COLO668 (cell line): ENCODE data around the gene GNB1L.

ENCODE experiments used
- DNase-seq: peaks from one replicate; lab custom pipeline; 2025; ENCODE audit not compliant: unreplicated experiment; lab: John Stamatoyannopoulos, UW

Gene GNB1L

DNA sequence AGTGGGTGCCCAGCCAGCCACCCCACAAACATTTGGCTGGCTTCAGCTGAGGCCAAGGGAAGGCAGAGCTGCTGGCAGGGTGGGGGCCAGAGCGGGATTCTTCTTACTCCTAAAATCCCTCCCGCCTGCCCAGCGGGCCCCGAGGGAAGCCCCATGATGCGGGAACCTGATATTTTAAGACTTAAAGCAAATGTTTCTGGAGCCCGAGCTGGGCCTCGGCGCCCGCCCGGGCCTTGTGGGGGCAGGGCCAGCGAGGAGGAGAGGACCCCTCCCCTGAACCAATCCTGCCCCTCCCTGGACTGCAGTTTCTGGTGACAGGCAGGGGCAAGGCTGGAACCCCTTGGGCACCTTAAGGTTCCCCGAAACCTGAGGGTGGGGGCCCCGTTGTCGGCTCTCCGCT, 114.1 kb downstream of the GNB1L start:
- no peak for DNase-seq

DNA sequence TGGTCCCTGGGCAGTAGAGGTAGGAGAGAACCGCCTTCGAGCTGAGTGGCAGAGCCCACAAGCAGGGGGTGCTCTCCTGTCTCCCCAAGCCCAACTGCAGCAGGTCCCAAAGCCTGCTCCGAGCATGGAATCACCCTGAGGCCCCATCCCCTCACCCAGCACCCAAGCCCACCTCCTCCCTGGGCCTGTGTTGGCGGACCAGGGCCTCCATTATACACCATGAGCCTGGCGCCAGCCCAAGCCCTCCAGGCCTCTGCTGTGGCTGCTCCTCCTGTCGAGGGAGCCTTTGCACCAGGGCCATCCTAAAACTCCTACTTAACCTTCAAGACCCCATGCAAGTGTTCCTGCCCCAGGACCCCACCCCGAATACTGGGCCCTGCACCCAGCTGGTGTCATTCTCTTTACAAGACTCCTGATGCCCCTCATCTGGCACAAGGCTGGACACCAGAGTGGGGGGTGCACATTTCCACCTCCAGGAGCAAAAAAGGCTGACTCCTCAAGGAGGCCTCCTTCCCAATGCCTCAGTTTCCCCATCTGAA, 114.7 kb downstream of the GNB1L start:
- DNase-seq, result no peak

DNA sequence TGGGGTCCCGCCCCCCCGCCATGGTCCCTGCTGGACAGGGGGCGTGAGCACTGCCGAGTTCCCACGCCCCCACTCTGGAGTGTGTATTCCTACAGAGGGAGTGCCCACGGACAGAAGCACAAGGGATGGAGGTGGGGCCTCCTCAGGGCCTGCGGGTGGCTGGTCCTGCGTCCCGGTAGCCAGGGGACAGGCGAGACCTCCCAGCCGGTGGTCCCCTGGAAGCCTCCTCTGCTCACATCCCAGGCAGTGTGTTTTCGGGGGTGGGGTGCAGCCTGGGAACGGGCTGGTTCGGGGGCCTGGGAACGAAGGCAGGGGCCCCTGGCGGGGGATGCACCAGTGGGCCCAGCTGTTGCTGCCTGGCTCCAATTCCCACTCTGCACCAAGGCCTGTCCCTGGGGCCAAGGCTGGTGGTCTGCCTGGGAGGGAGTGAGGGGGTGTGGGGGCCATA, 115.2 kb downstream of the GNB1L start:
- no peak for DNase-seq

DNA sequence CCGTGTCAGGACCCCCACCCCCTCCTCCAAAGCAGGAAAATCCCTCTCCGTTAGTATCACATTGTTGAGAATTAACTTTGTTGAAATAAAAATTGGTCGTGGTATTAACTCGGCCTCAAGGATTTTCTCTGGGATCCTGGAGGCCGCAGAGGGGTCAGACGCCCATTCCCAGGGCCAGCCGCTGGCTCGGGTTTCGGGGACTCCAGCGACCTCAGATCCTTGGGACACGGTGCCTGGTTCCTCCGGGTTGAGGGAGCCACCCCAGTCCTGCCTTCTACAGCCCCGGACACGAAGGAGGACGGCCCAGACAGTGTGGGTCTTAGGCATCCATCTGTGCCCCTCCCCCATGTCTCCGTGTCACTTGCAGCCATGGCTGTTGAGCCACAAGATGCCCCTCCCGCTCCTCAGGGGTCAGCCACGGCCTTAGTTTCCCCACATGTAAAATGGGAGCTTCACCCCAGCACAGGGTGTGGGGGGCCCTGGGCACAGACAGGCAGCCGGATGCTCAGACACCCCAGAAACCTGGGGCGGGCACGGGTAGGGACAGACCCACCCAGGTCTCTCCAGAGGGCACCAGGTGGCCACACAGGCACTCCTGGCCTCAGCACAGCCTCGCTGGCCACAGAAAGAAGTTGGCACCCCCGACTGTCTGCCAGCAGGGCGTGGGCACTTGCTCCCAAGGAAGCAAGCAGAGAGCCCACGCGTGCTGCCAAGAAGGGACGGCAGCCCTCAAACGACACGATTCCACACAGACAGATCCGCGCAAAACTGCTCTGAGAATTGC, 115.8 kb downstream of the GNB1L start:
- DNase-seq, result no peak

DNA sequence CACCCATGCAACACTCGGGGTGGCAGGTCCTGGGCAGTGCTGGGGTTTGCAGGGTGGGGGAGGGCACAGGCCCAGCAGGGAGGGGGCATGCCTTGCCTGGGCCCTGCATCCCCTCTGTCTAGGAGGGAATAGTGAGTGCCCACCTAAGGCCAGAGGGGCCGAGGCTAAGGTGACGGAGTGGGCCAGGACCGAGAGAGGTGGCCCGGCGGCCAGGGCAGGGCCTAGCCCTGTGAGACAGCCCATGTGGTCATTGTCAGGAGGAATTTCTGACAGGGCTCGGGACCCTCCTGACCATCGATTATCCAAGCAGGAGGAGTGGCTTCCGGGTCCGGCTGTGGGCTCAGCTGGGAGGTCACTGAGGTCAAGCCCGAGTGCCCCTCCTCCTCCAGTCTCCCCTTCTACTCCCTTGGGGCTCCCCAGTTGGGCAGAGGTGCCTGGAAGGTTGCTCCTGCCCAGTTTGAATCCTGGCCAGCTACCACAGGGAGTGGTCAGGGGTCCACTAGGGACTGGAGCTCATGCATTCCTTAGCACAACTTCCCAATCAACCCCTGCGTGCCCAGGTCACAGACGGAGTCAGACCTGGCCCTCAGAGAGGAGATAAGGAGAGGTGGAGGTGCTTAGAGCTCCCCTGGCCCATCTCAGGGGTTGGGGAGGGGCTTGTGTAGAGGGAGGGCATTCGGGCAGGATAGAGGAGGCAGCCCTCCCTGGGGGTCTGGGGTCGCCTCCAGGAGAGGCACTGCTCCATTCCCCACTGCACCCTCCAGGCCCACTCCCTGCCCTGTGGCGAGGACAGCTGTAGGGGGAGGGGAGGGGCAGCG, 116.6 kb downstream of the GNB1L start:
- no peak for DNase-seq

DNA sequence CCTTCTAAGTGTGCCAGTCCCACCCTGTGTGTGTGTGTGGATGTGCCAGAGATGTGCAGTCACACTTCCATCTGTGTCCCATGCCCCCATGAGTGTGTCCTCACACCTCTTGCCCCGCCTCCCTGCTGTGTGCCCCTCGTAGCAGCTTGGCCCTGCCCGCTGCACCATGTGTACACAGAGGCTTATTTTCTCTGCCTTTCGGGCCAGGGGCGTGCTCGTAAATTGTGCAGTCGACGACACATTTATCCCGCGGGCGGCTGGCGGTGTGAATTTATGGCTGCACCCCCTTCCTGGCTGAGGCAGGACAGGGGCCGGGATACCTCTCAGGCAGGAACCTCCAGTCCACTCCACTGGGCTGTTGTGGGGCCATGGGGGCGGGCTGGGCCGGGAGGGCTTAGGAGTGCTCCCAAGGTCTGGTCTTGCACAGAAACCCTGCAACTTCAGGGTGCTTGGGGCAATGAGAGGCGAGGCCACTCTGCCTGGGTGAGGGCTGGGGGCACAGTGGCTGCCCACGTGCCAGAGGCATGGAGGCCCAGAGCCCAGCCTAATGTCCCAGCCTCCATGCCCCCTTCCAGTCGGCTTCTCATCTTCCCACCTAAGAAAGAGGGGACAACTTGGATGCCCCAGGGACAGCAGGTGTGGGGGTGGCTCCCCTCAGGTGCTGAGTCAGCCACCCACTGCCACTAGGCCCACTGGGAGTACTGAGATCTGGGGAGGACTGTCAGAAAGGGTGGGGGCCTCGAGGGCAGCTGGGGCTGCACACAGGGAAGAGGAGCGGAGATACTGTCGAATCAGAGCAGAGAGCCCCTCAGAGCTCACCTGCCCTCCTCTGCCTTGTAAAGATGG, 118.8 kb downstream of the GNB1L start:
- DNase-seq, result no peak

DNA sequence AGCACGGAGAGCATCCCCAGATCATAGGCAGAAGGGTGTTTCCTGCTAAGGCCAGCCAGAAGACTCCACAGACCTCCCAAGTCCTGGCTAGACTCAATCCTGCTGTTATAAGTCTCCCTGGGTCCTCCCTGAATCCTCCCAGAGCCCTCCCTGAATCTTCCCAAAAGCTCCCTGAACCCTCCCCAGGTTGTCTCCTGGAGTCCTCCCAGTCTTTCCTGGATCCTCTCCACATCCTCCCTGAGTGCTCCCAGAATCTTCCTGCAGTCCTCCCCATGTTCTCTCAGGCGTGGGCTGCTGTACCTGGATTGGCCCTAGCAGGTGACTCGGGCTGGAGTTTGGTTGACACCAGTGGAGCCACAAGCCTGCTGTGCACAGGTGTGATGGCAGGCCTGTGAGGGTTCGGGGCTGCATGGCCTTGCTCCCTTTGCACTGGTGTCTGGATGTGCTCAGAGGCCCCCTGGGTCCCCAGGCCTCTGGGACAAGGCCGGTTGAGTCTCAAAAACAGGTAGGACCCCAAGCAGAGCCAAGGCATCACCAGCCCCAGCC, 119.8 kb downstream of the GNB1L start:
- DNase-seq, result no peak

DNA sequence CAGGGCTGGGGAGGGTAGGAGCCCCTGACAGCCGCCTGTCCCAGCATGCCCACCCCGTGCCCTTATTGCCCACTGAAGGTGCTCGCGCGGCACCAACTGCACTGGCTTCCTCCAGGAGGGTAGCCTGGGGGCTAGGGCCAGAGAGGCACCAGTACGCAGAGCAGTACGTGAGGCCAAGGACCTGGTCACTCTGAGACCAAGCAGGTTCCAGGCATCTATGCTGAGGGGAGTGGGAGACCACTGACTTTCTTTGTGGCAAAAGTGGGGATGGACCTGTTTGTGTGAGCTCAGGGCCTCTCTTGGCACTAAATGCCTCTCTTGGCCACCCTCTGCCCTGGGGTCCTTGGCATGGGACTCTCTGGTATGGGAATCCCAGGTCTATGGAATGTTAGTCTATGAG, 120.5 kb downstream of the GNB1L start:
- no peak for DNase-seq

DNA sequence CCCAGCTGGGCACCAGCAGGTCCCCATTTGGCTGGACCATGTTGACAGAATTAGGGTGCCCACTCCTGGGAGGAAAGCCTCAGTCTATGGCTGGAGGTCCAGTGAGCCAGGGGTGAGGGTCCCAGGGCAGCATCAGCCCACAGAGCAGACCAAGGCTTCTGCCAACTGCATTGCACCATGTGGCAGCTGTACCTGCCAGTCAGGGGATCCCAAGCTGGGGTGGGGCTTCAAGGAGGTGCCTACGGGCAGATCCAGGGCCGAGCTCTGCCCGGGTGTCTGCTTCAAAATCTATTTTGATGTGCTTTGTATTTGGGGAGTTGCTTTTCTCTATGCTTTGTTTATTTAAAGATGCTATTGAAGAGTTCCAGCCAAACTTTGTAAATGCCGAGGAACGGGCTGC, 120.9 kb downstream of the GNB1L start:
- DNase-seq, result no peak
